Loucy (cell line): Measurements from ENCODE around the gene GRIP2.

ENCODE experiments used
- H2AFZ ChIP-seq: fragments of 200-600 bp; sonication (generic); 2 replicates; pipeline ENCODE4 v1.6.0; 2016; ENCODE audit warnings: antibody characterized with exemption, mild to moderate bottlenecking, low read length, moderate library complexity
- H3F3A ChIP-seq: fragments of 200-600 bp; 2 replicates; pipeline ENCODE4 v1.6.0; 2016; ENCODE audit warnings: antibody characterized with exemption, low read depth, mild to moderate bottlenecking
- H3K27me3 ChIP-seq: fragments of 200-600 bp; sonication (generic); 2 replicates; pipeline ENCODE4 v1.6.1; 2014; ENCODE audit warnings: low read length, mild to moderate bottlenecking; ENCODE audit not compliant: insufficient read depth, poor library complexity, severe bottlenecking
- H3K36me3 ChIP-seq: fragments of 200-600 bp; sonication (generic); 2 replicates; pipeline ENCODE4 v1.6.1; 2016; ENCODE audit warnings: low read length; ENCODE audit not compliant: insufficient read depth
- H3K4me1 ChIP-seq: fragments of 200-600 bp; sonication (generic); 2 replicates; pipeline ENCODE4 v1.5.1; 2014; ENCODE audit warnings: low read length, mild to moderate bottlenecking; ENCODE audit not compliant: insufficient read depth, poor library complexity, severe bottlenecking
- H3K4me2 ChIP-seq: fragments of 200-600 bp; sonication (generic); 2 replicates; pipeline ENCODE4 v1.6.0; 2014; ENCODE audit warnings: antibody characterized with exemption, low read length, low read depth, mild to moderate bottlenecking; ENCODE audit not compliant: poor library complexity, severe bottlenecking
- H3K4me3 ChIP-seq: fragments of 200-600 bp; sonication (generic); 2 replicates; pipeline ENCODE4 v1.5.1; 2014; ENCODE audit warnings: low read length, mild to moderate bottlenecking, mixed read lengths; ENCODE audit not compliant: poor library complexity, severe bottlenecking
- H3K79me2 ChIP-seq: fragments of 200-600 bp; sonication (generic); 2 replicates; pipeline ENCODE4 v1.6.1; 2014; ENCODE audit warnings: low read length; ENCODE audit not compliant: insufficient read depth
- H3K9ac ChIP-seq: fragments of 200-600 bp; sonication (generic); 2 replicates; pipeline ENCODE4 v1.6.0; 2014; ENCODE audit warnings: mild to moderate bottlenecking, low read depth, low read length, moderate library complexity; ENCODE audit not compliant: poor library complexity, severe bottlenecking
- H3K9me2 ChIP-seq: fragments of 200-600 bp; sonication (generic); replicated peaks from 2 replicates; pipeline ENCODE4 v1.6.1; 2016; ENCODE audit warnings: low read depth, low read length, mixed read lengths
- H3K9me3 ChIP-seq: fragments of 200-600 bp; sonication (generic); 2 replicates; pipeline ENCODE4 v1.6.1; 2014; ENCODE audit warnings: mild to moderate bottlenecking, antibody characterized with exemption, low read length, low read depth; ENCODE audit not compliant: insufficient read depth
- H4K20me1 ChIP-seq: fragments of 200-600 bp; sonication (generic); 2 replicates; pipeline ENCODE4 v1.6.0; 2014; ENCODE audit warnings: antibody characterized with exemption, low read length, mild to moderate bottlenecking; ENCODE audit not compliant: insufficient read depth, poor library complexity, severe bottlenecking
- CTCF ChIP-seq: fragments of 200-600 bp; sonication (generic); conservative IDR thresholded peaks from 2 replicates; pipeline ENCODE4 v1.5.1; 2014; ENCODE audit warnings: mild to moderate bottlenecking, antibody characterized with exemption, low read length
- EZH2phosphoT487 ChIP-seq: fragments of 200-600 bp; IDR thresholded peaks from 2 replicates; pipeline ENCODE4 v1.6.1; 2018; ENCODE audit warnings: antibody characterized with exemption, mild to moderate bottlenecking, moderate library complexity, borderline replicate concordance

GRIP2 gene

GRCh38 chr3:14480207-14481017 lies 59.7 kb downstream of the GRIP2 start:
- Histone ChIP-seq H3F3A (no peaks in the 10 kb centered on the region), H3K4me3 (no peak overlapping the region), H3K4me2 (no peak overlapping the region), H3K9me2 (no peaks in the 10 kb centered on the region), H2AFZ (no peak overlapping the region), H3K9me3 (no peaks in the 10 kb centered on the region), H3K79me2 (no peaks in the 10 kb centered on the region), H3K27me3 (no peaks in the 10 kb centered on the region), H3K4me1 (no peaks in the 10 kb centered on the region), H4K20me1 (no peaks in the 10 kb centered on the region), H3K9ac (no peak overlapping the region), H3K36me3 (peaks cover 77% of the 10 kb centered on the region; the same call in 1 of the 2 replicates)
- TF ChIP-seq EZH2phosphoT487, result no peak
- no peak for TF ChIP-seq CTCF

- Histone ChIP-seq H3F3A (no peaks in the 10 kb centered on the region), H3K9me3 (no peaks in the 10 kb centered on the region), H3K27me3 (no peaks in the 10 kb centered on the region), H2AFZ (no peak overlapping the region), H3K4me3 (no peak overlapping the region), H4K20me1 (no peaks in the 10 kb centered on the region), H3K79me2 (no peaks in the 10 kb centered on the region), H3K4me2 (no peak overlapping the region), H3K4me1 (no peaks in the 10 kb centered on the region), H3K9me2 (no peaks in the 10 kb centered on the region), H3K9ac (no peak overlapping the region), H3K36me3 (peaks cover 79% of the 10 kb centered on the region; the same call in 1 of the 2 replicates)
- TF ChIP-seq EZH2phosphoT487 (no peak), CTCF (no peak)
These were observed 60.6 kb downstream of the GRIP2 start for GRCh38 chr3:14479591-14479990.

- Histone ChIP-seq H3K9me3 (no peaks in the 10 kb centered on the region), H3K79me2 (no peaks in the 10 kb centered on the region), H2AFZ (no peak overlapping the region), H3F3A (no peaks in the 10 kb centered on the region), H3K27me3 (no peaks in the 10 kb centered on the region), H3K9ac (no peak overlapping the region), H3K4me3 (no peak overlapping the region), H4K20me1 (no peaks in the 10 kb centered on the region), H3K4me1 (no peaks in the 10 kb centered on the region), H3K36me3 (peaks cover 80% of the 10 kb centered on the region; the same call in 1 of the 2 replicates), H3K4me2 (no peak overlapping the region), H3K9me2 (no peaks in the 10 kb centered on the region)
- TF ChIP-seq EZH2phosphoT487, result no peak
- no peak for TF ChIP-seq CTCF
These were observed 61.1 kb downstream of the GRIP2 start for GRCh38 chr3:14478956-14479550.
